NOMO-1 (cell line): ENCODE results near the gene SYNGAP1.
"Not testable (repeated sequence)": the region's sequence is repeated elsewhere in the genome, so short reads cannot be mapped to it uniquely, and the experiment has no call there.

Experiments
- DNase-seq, 2 experiments: peaks; one replicate each; lab custom pipeline; 2025; ENCODE audit not compliant: unreplicated experiment in 2 of 2; lab: John Stamatoyannopoulos, UW

Gene SYNGAP1

GRCh38 chr6:33459226-33459625, 39.4 kb downstream of the SYNGAP1 start:
- DNase-seq = no peak

DNA sequence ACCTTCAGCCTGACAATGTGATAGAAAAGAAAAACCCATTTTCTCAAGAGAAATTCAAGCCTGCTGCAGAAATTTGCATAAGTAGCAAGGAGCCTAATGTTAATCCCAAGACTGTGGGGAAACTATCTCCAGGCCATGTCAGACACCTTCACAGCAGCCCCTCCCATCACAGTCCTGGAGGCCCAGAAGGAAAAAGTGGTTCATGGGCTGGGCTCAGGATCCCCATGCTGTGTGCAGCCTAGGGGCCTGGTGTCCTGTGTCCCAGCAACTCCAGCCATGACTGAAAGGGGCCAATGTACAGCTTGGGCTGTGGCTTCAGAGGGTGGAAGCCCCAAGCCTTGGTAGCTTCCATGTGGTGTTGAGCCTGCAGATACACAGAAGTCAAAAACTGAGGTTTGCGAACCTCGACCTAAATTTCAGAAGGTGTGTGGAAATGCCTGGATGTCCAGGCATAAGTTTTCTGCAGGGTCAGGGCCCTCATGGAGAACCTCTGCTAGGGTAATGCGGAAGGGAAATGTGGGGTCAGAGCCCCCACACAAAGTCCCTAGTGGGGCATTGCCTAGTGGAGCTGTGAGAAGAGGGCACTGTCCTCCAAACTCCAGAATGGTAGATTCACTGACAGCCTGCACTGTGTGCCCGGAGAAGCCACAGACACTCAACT, 46.3 kb downstream of the SYNGAP1 start:
- DNase-seq = no peak

DNA sequence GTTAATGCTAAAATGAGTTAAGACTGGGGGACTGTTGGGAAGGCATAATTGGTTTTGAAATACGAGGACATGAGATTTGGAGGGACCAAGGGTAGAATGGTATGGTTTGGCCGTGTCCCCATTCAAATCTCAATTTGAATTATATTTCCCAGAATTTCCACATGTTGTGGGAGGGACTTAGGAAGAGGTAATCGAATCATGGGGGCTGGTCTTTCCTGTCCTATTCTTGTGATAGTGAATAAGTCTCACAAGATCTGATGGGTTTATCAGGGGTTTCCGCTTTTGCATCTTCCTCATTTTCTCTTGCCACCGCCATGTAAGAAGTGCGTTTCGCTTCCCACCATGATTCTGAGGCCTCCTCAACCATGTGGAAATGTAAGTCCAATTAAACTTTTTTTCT, 47.2 kb downstream of the SYNGAP1 start:
- no peak for DNase-seq

DNA sequence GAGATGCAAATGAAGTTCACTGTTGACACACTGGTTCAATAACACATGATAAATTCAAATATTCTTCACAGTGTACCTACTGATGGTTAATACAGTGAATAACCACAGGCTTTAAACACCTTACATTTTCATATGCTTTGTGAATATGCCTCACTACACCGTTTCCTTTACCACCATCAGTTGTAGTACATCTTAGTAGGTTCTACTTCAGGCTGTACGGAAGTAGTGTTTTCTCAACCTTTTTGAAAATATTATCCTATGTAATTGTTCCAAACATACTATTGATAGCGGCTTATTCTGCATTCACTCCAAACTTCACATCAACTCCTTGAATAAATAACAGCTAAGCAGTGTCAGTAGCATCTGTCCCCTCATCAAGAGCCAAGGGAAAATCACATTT, 49.8 kb downstream of the SYNGAP1 start:
- DNase-seq = no peak

DNA sequence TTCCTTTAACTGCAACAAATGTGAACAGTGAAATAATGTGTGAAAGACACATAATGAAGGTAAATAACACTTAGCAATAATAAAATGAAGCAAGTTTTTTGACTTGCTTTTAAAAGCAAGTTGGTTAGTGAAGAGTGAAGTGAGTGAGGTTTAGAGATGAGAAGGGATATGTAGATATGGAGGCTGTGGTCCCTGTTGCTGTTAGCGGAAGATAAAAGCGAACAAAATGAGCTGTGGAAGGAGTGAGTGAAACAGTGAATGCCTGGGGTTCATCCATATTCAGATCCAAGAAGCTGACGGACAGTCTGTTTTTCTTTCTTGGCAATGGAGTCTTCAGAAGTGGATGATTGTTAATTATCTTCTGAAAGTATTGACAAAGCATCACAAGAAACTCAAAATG, 58.0 kb downstream of the SYNGAP1 start:
- DNase-seq = no peak

DNA sequence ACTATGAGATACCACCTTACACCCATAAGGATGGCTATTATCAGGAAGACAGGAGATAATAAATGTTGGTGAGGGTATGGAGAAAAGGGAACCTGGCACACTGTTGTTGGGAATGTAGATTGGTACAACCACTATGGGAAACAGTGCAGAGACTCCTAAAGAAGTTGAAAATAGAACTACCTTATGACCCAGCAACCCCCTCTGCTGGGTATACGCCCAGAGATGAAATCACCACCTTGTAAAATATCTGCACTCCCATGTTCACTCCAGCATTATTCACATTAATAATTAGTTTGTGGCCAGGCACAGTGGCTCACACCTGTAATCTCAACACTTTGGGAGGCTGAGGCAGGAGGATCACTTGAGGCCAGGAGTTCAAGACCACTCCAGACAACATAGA, 61.3 kb downstream of the SYNGAP1 start:
- no peak for DNase-seq

- not testable (repeated sequence) for DNase-seq
Observed at GRCh38 chr6:33482620-33483019, 62.8 kb downstream of the SYNGAP1 start.

DNA sequence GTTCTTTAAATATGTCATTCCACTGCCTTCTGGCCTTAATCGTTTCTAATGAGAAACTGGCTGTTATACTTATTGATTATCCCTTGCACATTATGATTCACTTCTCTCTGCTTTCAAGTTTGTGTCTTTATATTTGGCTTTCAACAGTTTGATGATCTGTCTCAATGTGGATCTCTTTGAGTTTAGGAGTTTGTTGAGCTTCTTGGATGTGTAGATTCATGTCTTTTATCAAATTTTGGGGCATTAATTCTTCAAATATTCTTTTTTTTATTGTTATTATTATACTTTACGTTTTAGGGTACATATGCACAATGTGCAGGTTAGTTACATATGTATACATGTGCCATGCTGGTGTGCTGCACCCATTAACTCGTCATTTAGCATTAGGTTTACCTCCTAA, 63.8 kb downstream of the SYNGAP1 start:
- DNase-seq = no peak

DNA sequence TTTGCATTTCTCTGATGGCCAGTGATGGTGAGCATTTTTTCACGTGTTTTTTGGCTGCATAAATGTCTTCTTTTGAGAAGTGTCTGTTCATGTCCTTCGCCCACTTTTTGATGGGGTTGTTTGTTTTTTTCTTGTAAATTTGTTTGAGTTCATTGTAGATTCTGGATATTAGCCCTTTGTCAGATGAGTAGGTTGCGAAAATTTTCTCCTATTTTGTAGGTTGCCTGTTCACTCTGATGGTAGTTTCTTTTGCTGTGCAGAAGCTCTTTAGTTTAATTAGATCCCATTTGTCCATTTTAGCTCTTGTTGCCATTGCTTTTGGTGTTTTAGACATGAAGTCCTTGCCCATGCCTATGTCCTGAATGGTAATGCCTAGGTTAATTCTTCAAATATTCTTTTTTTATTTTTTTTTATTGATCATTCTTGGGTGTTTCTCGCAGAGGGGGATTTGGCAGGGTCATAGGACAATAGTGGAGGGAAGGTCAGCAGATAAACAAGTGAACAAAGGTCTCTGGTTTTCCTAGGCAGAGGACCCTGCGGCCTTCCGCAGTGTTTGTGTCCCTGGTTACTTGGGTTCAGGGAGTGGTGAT, 64.9 kb downstream of the SYNGAP1 start:
- not testable (repeated sequence) for DNase-seq

DNA sequence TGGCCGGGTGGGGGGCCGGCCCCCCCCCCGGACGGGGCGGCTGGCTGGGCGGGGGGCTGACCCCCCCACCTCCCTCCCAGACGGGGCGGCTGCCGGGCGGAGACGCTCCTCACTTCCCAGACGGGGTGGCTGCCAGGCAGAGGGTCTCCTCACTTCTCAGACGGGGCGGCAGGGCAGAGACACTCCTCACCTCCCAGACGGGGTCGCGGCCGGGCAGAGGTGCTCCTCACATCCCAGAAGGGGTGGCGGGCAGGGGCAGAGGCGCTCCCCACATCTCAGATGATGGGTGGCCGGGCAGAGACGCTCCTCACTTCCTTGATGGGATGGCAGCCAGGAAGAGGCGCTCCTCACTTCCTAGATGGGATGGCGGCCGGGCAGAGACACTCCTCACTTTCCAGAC, 65.8 kb downstream of the SYNGAP1 start:
- not testable (repeated sequence) for DNase-seq

DNA sequence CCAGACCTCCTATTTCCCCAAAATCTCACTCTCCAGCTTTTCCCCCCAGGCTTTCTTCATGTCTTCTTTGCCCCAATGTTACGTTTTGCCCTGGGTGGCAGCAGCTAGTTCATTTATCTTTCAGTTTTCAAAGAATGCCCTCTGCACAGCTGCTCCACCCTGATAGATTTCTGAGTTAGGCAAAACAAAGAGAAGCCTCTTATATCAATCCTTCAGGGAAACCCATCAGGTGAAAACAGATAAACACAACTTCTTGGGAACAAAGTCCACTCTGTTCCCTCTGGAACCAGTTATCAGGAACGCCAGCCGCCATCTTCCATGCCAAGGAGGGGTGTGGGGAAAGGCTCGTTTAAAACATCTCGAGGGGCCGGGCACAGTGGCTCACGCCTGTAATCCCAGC, 68.5 kb downstream of the SYNGAP1 start:
- no peak for DNase-seq

DNA sequence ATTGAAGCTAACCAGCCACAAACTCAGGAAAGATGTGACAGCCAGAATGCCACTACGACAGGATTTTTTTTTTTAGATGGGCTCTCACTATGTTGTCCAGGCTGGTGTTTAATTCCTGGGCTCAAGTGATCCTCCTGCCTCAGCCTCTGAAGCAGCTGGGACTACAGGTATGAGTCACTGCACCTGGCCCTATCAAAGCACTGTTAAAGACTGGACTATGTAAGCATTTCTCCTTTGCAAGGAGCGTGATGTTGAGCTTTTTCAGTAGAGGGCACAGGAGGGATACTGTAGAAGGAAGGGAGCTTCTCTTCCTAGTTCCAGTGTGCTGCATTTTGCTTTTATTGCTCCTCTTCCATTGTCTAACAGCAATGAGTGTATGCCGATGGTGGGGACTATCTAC, 70.3 kb downstream of the SYNGAP1 start:
- DNase-seq = no peak

DNA sequence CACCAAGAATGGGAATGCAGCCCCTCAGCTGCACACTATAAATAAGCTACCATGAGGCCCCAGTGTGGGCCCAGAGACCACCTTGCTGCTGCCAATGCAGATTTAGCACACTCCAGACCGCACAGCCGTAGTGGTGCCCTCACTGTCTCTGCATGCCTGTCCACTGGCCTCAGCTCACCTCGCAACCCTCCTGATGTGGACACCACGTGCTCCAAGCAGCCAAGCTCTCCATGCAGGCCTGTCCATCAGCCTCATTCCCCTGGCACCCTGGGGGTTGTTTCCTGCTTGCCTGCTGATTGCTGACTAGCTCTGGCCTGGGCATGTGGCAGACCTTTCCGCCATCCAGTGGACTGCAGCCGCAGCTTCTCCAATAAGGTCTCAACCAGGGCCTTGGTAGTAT, 70.8 kb downstream of the SYNGAP1 start:
- DNase-seq = no peak

- DNase-seq = no peak
Observed at GRCh38 chr6:33492093-33492492, 72.2 kb downstream of the SYNGAP1 start.

- no peak for DNase-seq
Observed at GRCh38 chr6:33497157-33497556, 77.3 kb downstream of the SYNGAP1 start.

- no peak for DNase-seq
Observed at GRCh38 chr6:33502486-33502885, 82.6 kb downstream of the SYNGAP1 start.

GRCh38 chr6:33504486-33504885, 84.6 kb downstream of the SYNGAP1 start:
- DNase-seq = no peak
